K562 (cell line): ENCODE results near the gene MAGI2. TPM values are rescaled to one million over a fixed set of nuclear protein-coding genes. Genes with fewer than 3 reads are reported as not detected.
A peak's percentile ranks its signal among the peaks of the same experiment; 100 is the strongest.

Experiments used
- ATAC-seq: fragments of 200-7000 bp; cut with Tn5 transposase; 3 replicates; pipeline ENCODE4 v1.9.1; 2020; ENCODE audit warnings: moderate library complexity
- BruUV-seq: library from RNA; stranded (reverse); fragments of 400-500 nt; replicated peaks from 2 replicates; lab custom pipeline; 2021; lab: Mats Ljungman, UMichigan
- CTCF ChIA-PET: fragments of 300-600 bp; formaldehyde crosslinking; extraction: SDS; loops from one replicate; lab custom pipeline; 2021; ENCODE audit warnings: low intra/inter-chr PET ratio; lab: Yijun Ruan, JAX
- POLR2A ChIA-PET: fragments of 300-600, 350-650 bp; sonication (Branson Sonifier 250); formaldehyde crosslinking; extraction: SDS; loops from one replicate; lab custom pipeline; 2021; ENCODE audit warnings: antibody characterized with exemption, inconsistent platforms; lab: Yijun Ruan, JAX
- DNase-seq, 4 experiments: peaks; one replicate each; pipeline versions ENCODE4 v3.0.0 to v3.0.0-alpha.2; 2011 to 2018; ENCODE audit warnings: low spot score in 3 of 4, mixed read lengths in 3 of 4; ENCODE audit errors: extremely low read depth in 1 of 4
- FAIRE-seq: peaks from 2 replicates; lab custom pipeline; 2011; peaks lifted over from hg19 to GRCh38; lab: Jason Lieb, UNC
- H2AFZ ChIP-seq: 2 replicates; pipeline ENCODE4 v1.6.0; 2011; ENCODE audit warnings: low read depth, low read length, control low read depth, inconsistent platforms
- H3K27ac ChIP-seq: fragments of 200-600 bp; 3 replicates; pipeline ENCODE4 v1.8.0; 2011; ENCODE audit warnings: low read depth, mild to moderate bottlenecking, control low read depth, inconsistent platforms, low read length, moderate library complexity, mixed read lengths; ENCODE audit errors: extremely low read depth
- H3K27me3 ChIP-seq, 2 experiments: fragments of 300-600 bp in 1 of 2; 2 replicates in 1 of 2; 3 replicates in 1 of 2; pipeline versions ENCODE4 v1.6.0 to v1.8.0; 2011; ENCODE audit warnings: inconsistent platforms in 2 of 2, low read length in 2 of 2, mild to moderate bottlenecking in 1 of 2, mixed read lengths in 1 of 2, moderate library complexity in 1 of 2; ENCODE audit not compliant: control insufficient read depth in 2 of 2, insufficient read depth in 2 of 2
- H3K36me3 ChIP-seq: fragments of 300-600 bp; 3 replicates; pipeline ENCODE4 v1.8.0; 2011; ENCODE audit warnings: mild to moderate bottlenecking, low read length, inconsistent platforms; ENCODE audit not compliant: control insufficient read depth, insufficient read depth
- H3K4me1 ChIP-seq, 2 experiments: fragments of 200-600 bp in 1 of 2; replicated peaks in 1 of 2; 2 replicates in 1 of 2; 3 replicates in 1 of 2; pipeline versions ENCODE4 v1.5.1 to v1.8.0; 2011; ENCODE audit warnings: inconsistent platforms in 2 of 2, low read length in 2 of 2, mild to moderate bottlenecking in 1 of 2, mixed read lengths in 1 of 2, moderate library complexity in 1 of 2; ENCODE audit not compliant: control insufficient read depth in 2 of 2, insufficient read depth in 2 of 2
- H3K4me2 ChIP-seq: 2 replicates; pipeline ENCODE4 v1.6.1; 2011; ENCODE audit warnings: low read length, control low read depth, inconsistent platforms, mixed read lengths; ENCODE audit not compliant: insufficient read depth
- H3K4me3 ChIP-seq: fragments of 200-600 bp; sonication (generic), shearing (Covaris generic); 2 replicates; pipeline ENCODE4 v1.5.1; 2016; ENCODE audit warnings: control low read depth, inconsistent platforms
- H3K79me2 ChIP-seq: fragments of 200-600 bp; 3 replicates; pipeline ENCODE4 v1.8.0; 2011; ENCODE audit warnings: low read length, inconsistent platforms; ENCODE audit not compliant: control insufficient read depth, insufficient read depth
- H3K9ac ChIP-seq, 2 experiments: 2 replicates each; pipeline versions ENCODE4 v1.6.0 to v1.6.1; 2011; ENCODE audit warnings: low read depth in 2 of 2, low read length in 2 of 2, control low read depth in 1 of 2, inconsistent platforms in 1 of 2, mild to moderate bottlenecking in 1 of 2, mixed read lengths in 1 of 2; ENCODE audit not compliant: insufficient read depth in 1 of 2
- H3K9me1 ChIP-seq: one replicate; pipeline ENCODE4 v1.6.0; 2011; ENCODE audit warnings: inconsistent platforms, mild to moderate bottlenecking, low read length, moderate library complexity; ENCODE audit not compliant: control insufficient read depth, insufficient read depth
- H3K9me3 ChIP-seq: replicated peaks from 2 replicates; pipeline ENCODE4 v1.5.1; 2011; ENCODE audit warnings: low read depth, low read length, inconsistent platforms; ENCODE audit not compliant: control insufficient read depth, insufficient read depth
- H4K20me1 ChIP-seq: replicated peaks from 2 replicates; pipeline ENCODE4 v1.6.1; 2011; ENCODE audit warnings: low read length, inconsistent platforms, mixed read lengths; ENCODE audit not compliant: control insufficient read depth, insufficient read depth
- LEF1 ChIP-seq: fragments of 450-650 bp; IDR thresholded peaks from 2 replicates; pipeline ENCODE4 v1.6.1; 2016; ENCODE audit warnings: mild to moderate bottlenecking
- ZNF707 ChIP-seq: fragments of 250-450 bp; sonication (Bioruptor Pico); conservative IDR thresholded peaks from 2 replicates; pipeline ENCODE4 v1.8.0; 2022; ENCODE audit warnings: inconsistent platforms, mild to moderate bottlenecking, moderate library complexity
- WGBS: fragments of 100-300 bp; shearing (Covaris generic); methylation state at CpG from one replicate; pipeline ENCODE4 v1.1.6; 2016; ENCODE audit warnings: low coverage, mixed read lengths; ENCODE audit not compliant: insufficient coverage; ENCODE audit errors: missing lambda C conversion rate; 5-methylcytosine and 5-hydroxymethylcytosine counted together
- in situ Hi-C: fragments of 300-500 bp; cut with MboI; formaldehyde crosslinking; loops from 4 replicates; pipeline ENCODE4 v1.15.0; 2018; ENCODE audit warnings: inconsistent platforms, mixed read lengths
- intact Hi-C: fragments of 100-400 bp; cut with micrococcal nuclease; formaldehyde crosslinking; loops from 2 replicates; pipeline ENCODE4 v1.14.2; 2022
- polyA plus RNA-seq, 8 experiments: library from polyadenylated mRNA; depleted of rRNA in 4 of 8; stranded (reverse) in 5 of 8; unstranded in 3 of 8; fragments of >200 nt; fragmentation: Nextera tagmentation in 2 of 8; fragmentation: Illumina TruSeq in 1 of 8; extraction: Ambion mirVana in 2 of 8; extraction: Trizol in 1 of 8; gene quantifications; 2 replicates each; pipeline versions ENCODE4 v1.2.1 to v1.2.3, GENCODE V29; 2011 to 2014; ENCODE audit warnings: inconsistent platforms in 1 of 8, missing spikeins in 1 of 8
- total RNA-seq, 7 experiments: library from RNA; depleted of rRNA in 6 of 7; stranded (reverse); fragments of >200 nt in 6 of 7; fragmentation: Illumina TruSeq in 2 of 7; extraction: Trizol in 2 of 7; gene quantifications; 2 replicates each; pipeline versions ENCODE4 v1.2.1 to v1.2.3, GENCODE V29; 2011 to 2021; ENCODE audit warnings: low replicate concordance in 1 of 7
- TF ChIP-seq, protein P1 (sequence below): fragments of 250-450 bp; sonication (Bioruptor Pico); IDR thresholded peaks from 2 replicates; pipeline ENCODE4 v1.5.0; 2022; ENCODE audit warnings: mild to moderate bottlenecking

Gene MAGI2
- total and polyA plus RNA-seq, 9 of the 15 experiments (the other 6 are each of a cell fraction or from before 2014, with no cell fraction given): 0.27 to 1.4 (median 0.70) TPM

DNA sequence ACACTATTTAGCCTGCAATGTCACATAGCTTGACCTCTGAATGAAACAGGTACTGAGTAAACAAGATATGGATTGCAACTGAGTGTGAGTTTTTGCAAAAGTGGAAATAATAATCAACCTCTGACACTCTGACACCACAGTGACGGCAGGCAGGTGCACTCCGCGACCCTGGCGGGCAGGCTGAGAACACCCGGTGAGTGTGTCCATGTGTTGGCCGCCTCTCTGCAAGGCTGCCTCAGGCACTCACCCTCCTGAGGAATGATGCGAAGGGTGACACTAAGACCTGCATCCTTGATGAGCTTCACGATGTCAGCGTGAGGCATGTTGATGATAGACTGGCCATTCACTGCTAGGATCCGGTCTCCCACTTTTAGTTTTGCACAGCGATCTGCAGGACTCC, 1318.7 kb downstream of the MAGI2 start:
- no peak for FAIRE-seq
- intact Hi-C loops: loop anchor here (1.0 to 10.0 kb wide), 2 partner anchors 92 to 1880 kb away; no protein-coding TSS in a partner anchor
- Histone ChIP-seq H3K79me2 (no peaks in the 10 kb centered on the region), H4K20me1 (no peaks in the 10 kb centered on the region), H3K4me2 (no peak overlapping the region), H3K4me1 (no peaks in the 10 kb centered on the region), H3K27me3 (peaks cover 2 to 12% of the 10 kb centered on the region in 2 experiments; a peak in 3 of 5 replicates), H3K9me1 (no peaks in the 10 kb centered on the region), H3K9me3 (no peaks in the 10 kb centered on the region), H3K4me3 (no peak overlapping the region), H3K27ac (no peak overlapping the region), H3K36me3 (no peaks in the 10 kb centered on the region), H2AFZ (no peak overlapping the region), H3K9ac (no peak overlapping the region)
- in situ Hi-C loops: no loop called here
- BruUV-seq: no TSS peak
- no peak for DNase-seq
- no peak for TF ChIP-seq ZNF707
- no peak for TF ChIP-seq LEF1
- TF ChIP-seq, protein P1, sequence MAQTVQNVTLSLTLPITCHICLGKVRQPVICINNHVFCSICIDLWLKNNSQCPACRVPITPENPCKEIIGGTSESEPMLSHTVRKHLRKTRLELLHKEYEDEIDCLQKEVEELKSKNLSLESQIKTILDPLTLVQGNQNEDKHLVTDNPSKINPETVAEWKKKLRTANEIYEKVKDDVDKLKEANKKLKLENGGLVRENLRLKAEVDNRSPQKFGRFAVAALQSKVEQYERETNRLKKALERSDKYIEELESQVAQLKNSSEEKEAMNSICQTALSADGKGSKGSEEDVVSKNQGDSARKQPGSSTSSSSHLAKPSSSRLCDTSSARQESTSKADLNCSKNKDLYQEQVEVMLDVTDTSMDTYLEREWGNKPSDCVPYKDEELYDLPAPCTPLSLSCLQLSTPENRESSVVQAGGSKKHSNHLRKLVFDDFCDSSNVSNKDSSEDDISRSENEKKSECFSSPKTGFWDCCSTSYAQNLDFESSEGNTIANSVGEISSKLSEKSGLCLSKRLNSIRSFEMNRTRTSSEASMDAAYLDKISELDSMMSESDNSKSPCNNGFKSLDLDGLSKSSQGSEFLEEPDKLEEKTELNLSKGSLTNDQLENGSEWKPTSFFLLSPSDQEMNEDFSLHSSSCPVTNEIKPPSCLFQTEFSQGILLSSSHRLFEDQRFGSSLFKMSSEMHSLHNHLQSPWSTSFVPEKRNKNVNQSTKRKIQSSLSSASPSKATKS: no peak
- peak; percentile 76 for ATAC-seq
- POLR2A ChIA-PET: interaction anchor here (0.8 to 1.5 kb wide), 3 partner anchors 9 to 15 kb away, joined by 3 to 5 read pairs (median 3); no protein-coding TSS in a partner anchor
- WGBS: 1% methylated on average over 11 of the region's 11 CpGs
- CTCF ChIA-PET: interaction anchor here (1.4 kb wide), 1 partner anchor 1884 kb away, joined by 3 read pairs; no protein-coding TSS in a partner anchor
